ENCODE measurements around the gene TNFRSF11A. TPM values are rescaled to one million over a fixed set of nuclear protein-coding genes. Genes with fewer than 3 reads are reported as not detected.

TNFRSF11A gene
- total RNA-seq, 1 donor from 2014 or later = 1.6 TPM

DNA sequence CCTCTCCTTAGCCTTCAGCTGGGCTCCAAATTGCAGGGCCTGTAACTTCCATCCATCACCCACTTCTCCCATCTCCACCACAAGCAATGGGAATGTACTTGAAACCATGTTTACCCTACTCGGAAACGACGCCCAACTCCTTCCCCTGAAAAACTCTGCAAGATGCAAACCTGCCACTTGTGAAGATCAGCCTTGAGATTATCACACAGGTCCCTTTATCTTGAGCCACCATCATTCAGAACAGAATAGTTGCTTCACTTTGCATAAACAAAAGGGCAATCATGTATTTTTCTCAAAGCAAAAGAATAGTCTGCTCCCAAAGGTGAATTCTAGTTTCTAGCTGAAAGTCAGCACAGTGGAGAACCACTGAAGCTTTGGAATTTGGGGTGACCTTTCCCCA lies 75.8 kb downstream of the TNFRSF11A start:
- DNase-seq = no peak

DNA sequence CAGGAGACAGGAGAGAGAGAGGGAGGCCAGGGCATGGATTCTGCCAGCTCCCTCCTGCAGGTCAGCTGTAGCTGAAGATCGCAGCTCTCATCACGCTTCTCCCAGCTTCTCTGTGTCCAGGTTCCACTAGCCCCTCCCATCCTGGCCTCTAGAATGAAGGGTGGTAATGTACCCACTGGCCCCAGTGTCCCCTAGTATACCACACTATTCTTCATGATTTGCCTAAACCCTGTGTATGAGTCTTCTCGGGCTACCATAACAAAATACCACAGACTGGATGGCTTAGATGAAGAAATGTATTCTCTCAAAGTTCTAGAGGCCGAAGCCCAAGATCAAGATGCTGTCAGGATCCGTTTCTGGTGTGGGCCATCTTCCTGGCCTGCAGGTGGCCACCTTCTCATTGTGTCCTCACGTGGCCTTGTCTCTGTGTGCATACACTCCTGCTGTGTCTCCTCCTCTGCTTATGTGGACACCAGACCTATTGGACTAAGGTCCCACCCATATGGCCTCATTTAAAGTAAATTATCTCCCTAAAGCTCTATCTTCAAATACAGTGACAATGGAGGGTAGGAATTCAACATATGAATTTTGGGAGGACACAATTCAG lies 77.3 kb downstream of the TNFRSF11A start:
- no peak overlapping the region for H3K27ac ChIP-seq (replicated peaks)
- intact Hi-C loops (cut with micrococcal nuclease) = no loop called here
- no peak for TF ChIP-seq CTCF (IDR thresholded peaks at IDR 0.05; ENCODE audit: borderline replicate concordance)

More for the DNA sequence above, 75.8 kb downstream of the TNFRSF11A start:
- Histone ChIP-seq H3K4me3 (no peak overlapping the region), H3K27ac (replicated peaks) (no peak overlapping the region), H3K27me3 (ENCODE audit: low read depth) (no peaks in the 10 kb centered on the region), H3K9me3 (replicated peaks) (no peaks in the 10 kb centered on the region), H3K4me1 (no peaks in the 10 kb centered on the region), H3K36me3 (no peaks in the 10 kb centered on the region)
- intact Hi-C loops (cut with micrococcal nuclease) = no loop called here
- TF ChIP-seq CTCF (IDR thresholded peaks at IDR 0.05; ENCODE audit: borderline replicate concordance) = no peak

GRCh38 chr18:62403120-62403519 lies 78.0 kb downstream of the TNFRSF11A start:
- intact Hi-C loops (cut with micrococcal nuclease) = no loop called here
- no peak overlapping the region for H3K27ac ChIP-seq (replicated peaks)
- H3K4me3 ChIP-seq = no peak overlapping the region
- H3K4me1 ChIP-seq = no peaks in the 10 kb centered on the region
- H3K9me3 ChIP-seq (replicated peaks) = no peaks in the 10 kb centered on the region
- no peak for DNase-seq
- no peaks in the 10 kb centered on the region for H3K27me3 ChIP-seq (ENCODE audit: low read depth)
- no peak for TF ChIP-seq CTCF (IDR thresholded peaks at IDR 0.05; ENCODE audit: borderline replicate concordance)
- no peaks in the 10 kb centered on the region for H3K36me3 ChIP-seq

More for the DNA sequence above, 77.3 kb downstream of the TNFRSF11A start:
- no peaks in the 10 kb centered on the region for H3K27me3 ChIP-seq (ENCODE audit: low read depth)
- no peak overlapping the region for H3K4me3 ChIP-seq
- no peak for DNase-seq
- no peaks in the 10 kb centered on the region for H3K4me1 ChIP-seq
- no peaks in the 10 kb centered on the region for H3K36me3 ChIP-seq
- no peaks in the 10 kb centered on the region for H3K9me3 ChIP-seq (replicated peaks)

- intact Hi-C loops (cut with micrococcal nuclease) = no loop called here
- no peaks in the 10 kb centered on the region for H3K4me1 ChIP-seq
- H3K36me3 ChIP-seq = no peaks in the 10 kb centered on the region
- no peak for TF ChIP-seq CTCF (IDR thresholded peaks at IDR 0.05; ENCODE audit: borderline replicate concordance)
- DNase-seq = no peak
- peaks cover 4% of the 10 kb centered on the region for H3K27me3 ChIP-seq (ENCODE audit: low read depth)
- no peak overlapping the region for H3K27ac ChIP-seq (replicated peaks)
- no peak overlapping the region for H3K4me3 ChIP-seq
- no peaks in the 10 kb centered on the region for H3K9me3 ChIP-seq (replicated peaks)
Measured at GRCh38 chr18:62404881-62405280, 79.8 kb downstream of the TNFRSF11A start.

GRCh38 chr18:62407660-62408059 lies 82.5 kb downstream of the TNFRSF11A start:
- Histone ChIP-seq H3K27me3 (ENCODE audit: low read depth) (peaks cover 4% of the 10 kb centered on the region), H3K4me3 (no peak overlapping the region), H3K36me3 (no peaks in the 10 kb centered on the region), H3K9me3 (replicated peaks) (no peaks in the 10 kb centered on the region), H3K27ac (replicated peaks) (no peak overlapping the region), H3K4me1 (no peaks in the 10 kb centered on the region)
- intact Hi-C loops (cut with micrococcal nuclease) = no loop called here
- DNase-seq = no peak
- TF ChIP-seq CTCF (IDR thresholded peaks at IDR 0.05; ENCODE audit: borderline replicate concordance) = no peak

Measured in left ventricle myocardium inferior (tissue), 1 donor.